ENCODE results near the gene PES1.

GRCh38 chr22:30596199-30596598 lies 4.5 kb upstream of the PES1 start:
- TF ChIP-seq CTCF (IDR thresholded peaks at IDR 0.05): no peak
- TF ChIP-seq POLR2AphosphoS5 (IDR thresholded peaks at IDR 0.05): no peak
- TF ChIP-seq EP300 (IDR thresholded peaks at IDR 0.05): no peak
